GM23338 (cell line): ENCODE results near the gene TPT1. TPM values are rescaled to one million over a fixed set of nuclear protein-coding genes. Genes with fewer than 3 reads are reported as not detected.

Experiments used
- ATAC-seq: fragments of 200-7000 bp; cut with Tn5 transposase; 3 replicates; pipeline ENCODE4 v1.9.1; 2020
- DNase-seq: peaks from one replicate; pipeline ENCODE4 v3.0.0-alpha.2; 2015; ENCODE audit warnings: low spot score
- H2AFZ ChIP-seq: fragments of 200-600 bp; sonication (generic); 2 replicates; pipeline ENCODE4 v1.8.0; 2016; ENCODE audit warnings: antibody characterized with exemption, mild to moderate bottlenecking, moderate library complexity
- H3F3A ChIP-seq: fragments of 200-600 bp; sonication (generic); replicated peaks from 2 replicates; pipeline ENCODE4 v1.8.0; 2017; ENCODE audit warnings: antibody characterized with exemption, mixed run types, low read depth
- H3K27ac ChIP-seq: fragments of 200-600 bp; sonication (generic); 2 replicates; pipeline ENCODE4 v1.6.1; 2016; ENCODE audit warnings: low read depth
- H3K27me3 ChIP-seq: fragments of 200-600 bp; sonication (generic); 2 replicates; pipeline ENCODE4 v1.8.0; 2016; ENCODE audit warnings: mild to moderate bottlenecking, mixed run types, moderate library complexity; ENCODE audit not compliant: insufficient read depth
- H3K36me3 ChIP-seq: fragments of 200-600 bp; sonication (generic); 2 replicates; pipeline ENCODE4 v1.8.0; 2016; ENCODE audit warnings: mild to moderate bottlenecking; ENCODE audit not compliant: insufficient read depth
- H3K4me1 ChIP-seq: fragments of 200-600 bp; sonication (generic); 2 replicates; pipeline ENCODE4 v1.8.0; 2016; ENCODE audit warnings: mild to moderate bottlenecking, moderate library complexity; ENCODE audit not compliant: insufficient read depth
- H3K4me2 ChIP-seq: fragments of 200-600 bp; sonication (generic); 2 replicates; pipeline ENCODE4 v1.7.1; 2017; ENCODE audit warnings: mixed run types
- H3K4me3 ChIP-seq: fragments of 200-600 bp; sonication (generic); 2 replicates; pipeline ENCODE4 v1.6.1; 2016; ENCODE audit warnings: mixed run types
- H3K79me2 ChIP-seq: fragments of 200-600 bp; sonication (generic); replicated peaks from 2 replicates; pipeline ENCODE4 v1.8.0; 2017; ENCODE audit warnings: mild to moderate bottlenecking; ENCODE audit not compliant: insufficient read depth
- H3K9me2 ChIP-seq: fragments of 200-600 bp; sonication (generic); 2 replicates; pipeline ENCODE4 v1.8.0; 2017; ENCODE audit not compliant: insufficient read depth
- H4K20me1 ChIP-seq: fragments of 200-600 bp; sonication (generic); replicated peaks from 2 replicates; pipeline ENCODE4 v1.8.0; 2017; ENCODE audit warnings: mild to moderate bottlenecking; ENCODE audit not compliant: insufficient read depth
- H3K27ac Mint-ChIP-seq: 2 replicates; pipeline ENCODE4 v1.8.0; 2020; ENCODE audit warnings: inconsistent platforms, mild to moderate bottlenecking, moderate library complexity, mixed read lengths
- H3K27me3 Mint-ChIP-seq: 3 replicates; pipeline ENCODE4 v1.8.0; 2022; ENCODE audit warnings: low read depth, mild to moderate bottlenecking, moderate library complexity, mixed read lengths, inconsistent platforms; ENCODE audit not compliant: insufficient read depth, poor library complexity
- H3K36me3 Mint-ChIP-seq: 3 replicates; pipeline ENCODE4 v1.8.0; 2021; ENCODE audit warnings: low read depth, mild to moderate bottlenecking, inconsistent platforms, moderate library complexity, mixed read lengths
- H3K4me1 Mint-ChIP-seq: 3 replicates; pipeline ENCODE4 v1.8.0; 2020; ENCODE audit warnings: mild to moderate bottlenecking, inconsistent platforms, mixed read lengths
- H3K4me3 Mint-ChIP-seq: 3 replicates; pipeline ENCODE4 v1.8.0; 2021; ENCODE audit warnings: moderate library complexity, mild to moderate bottlenecking, inconsistent platforms, mixed read lengths
- H3K9me3 Mint-ChIP-seq: 3 replicates; pipeline ENCODE4 v1.8.0; 2020; ENCODE audit warnings: moderate library complexity, mild to moderate bottlenecking, inconsistent platforms, mixed read lengths
- CREB1 ChIP-seq: fragments of 250-450 bp; sonication (Bioruptor Pico); IDR thresholded peaks from 2 replicates; pipeline ENCODE4 v1.5.0; 2020; ENCODE audit warnings: low read depth, mild to moderate bottlenecking, moderate library complexity
- EZH2 ChIP-seq: fragments of 200-600 bp; sonication (generic); IDR thresholded peaks from one replicate; pipeline ENCODE4 v1.8.0; 2017; ENCODE audit warnings: antibody characterized with exemption, mild to moderate bottlenecking, low read depth; ENCODE audit not compliant: unreplicated experiment
- EZH2phosphoT487 ChIP-seq: fragments of 200-600 bp; sonication (generic); IDR thresholded peaks from one replicate; pipeline ENCODE4 v1.8.1; 2018; ENCODE audit warnings: antibody characterized with exemption; ENCODE audit not compliant: unreplicated experiment
- JUNB ChIP-seq: IDR thresholded peaks from one replicate; pipeline ENCODE4 v1.6.1; 2016; ENCODE audit warnings: antibody characterized with exemption; ENCODE audit not compliant: unreplicated experiment
- NANOG ChIP-seq: IDR thresholded peaks from 2 replicates; pipeline ENCODE4 v1.6.1; 2016; ENCODE audit warnings: antibody characterized with exemption, borderline replicate concordance
- POLR2AphosphoS5 ChIP-seq: IDR thresholded peaks from 2 replicates; pipeline ENCODE4 v1.6.1; 2016; ENCODE audit warnings: antibody characterized with exemption, low read depth
- STAT1 ChIP-seq: IDR thresholded peaks from one replicate; pipeline ENCODE4 v1.6.1; 2016; ENCODE audit warnings: antibody characterized with exemption; ENCODE audit not compliant: unreplicated experiment
- ZNF114 ChIP-seq: fragments of 250-450 bp; sonication (Bioruptor Pico); IDR thresholded peaks from 2 replicates; pipeline ENCODE4 v1.5.0; 2020; ENCODE audit warnings: mild to moderate bottlenecking, moderate library complexity
- ZNF331 ChIP-seq: fragments of 250-450 bp; sonication (Bioruptor Pico); IDR thresholded peaks from 2 replicates; pipeline ENCODE4 v1.5.0; 2020; ENCODE audit warnings: low read depth, mild to moderate bottlenecking, moderate library complexity
- polyA plus RNA-seq: library from polyadenylated mRNA; unstranded; fragments of >200 nt; fragmentation: Nextera tagmentation; extraction: Ambion mirVana; gene quantifications from 2 replicates; pipeline ENCODE4 v1.2.1, GENCODE V29; 2016
- total RNA-seq: library from RNA; depleted of rRNA; stranded (reverse); fragments of >200 nt; shearing (Covaris generic); gene quantifications from 2 replicates; pipeline ENCODE4 v1.2.3, GENCODE V29; 2014
- TF ChIP-seq, protein P1 (sequence below): fragments of 250-450 bp; sonication (Bioruptor Pico); IDR thresholded peaks from 2 replicates; pipeline ENCODE4 v1.5.0; 2020; ENCODE audit warnings: mild to moderate bottlenecking, moderate library complexity

TPT1 gene
- total and polyA plus RNA-seq, 2 experiments from 2014 or later: 1,385 to 2,519 TPM

DNA sequence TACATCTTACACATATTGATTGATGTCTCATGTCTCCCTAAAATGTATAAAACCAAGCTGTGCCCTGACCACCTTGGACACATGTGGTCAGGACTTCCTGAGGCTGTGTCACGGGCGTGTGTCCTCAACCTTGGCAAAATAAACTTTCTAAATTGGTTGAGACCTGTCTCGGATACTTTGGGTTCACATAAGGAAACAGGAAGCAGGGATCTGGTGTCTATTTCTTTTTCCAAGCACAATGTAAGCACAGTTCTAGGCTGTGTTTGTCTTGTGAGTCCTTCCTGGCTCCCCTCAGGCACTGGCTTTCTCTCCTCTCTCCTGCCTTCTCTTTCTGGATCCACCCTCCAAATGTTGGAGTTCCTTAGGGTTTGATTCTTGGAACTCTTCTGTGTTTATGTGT, 27.6 kb upstream of the TPT1 start:
- Histone ChIP-seq H3K9me2 (no peaks in the 10 kb centered on the region), H3K4me3 (no peak overlapping the region), H3F3A (peaks cover 5% of the 10 kb centered on the region; the same call in 1 of the 2 replicates), H3K27me3 (no peaks in the 10 kb centered on the region), H2AFZ (no peak overlapping the region), H3K36me3 (no peaks in the 10 kb centered on the region), H3K27ac (peak overlapping the region; percentile 26; the same call in 1 of the 2 replicates), H3K79me2 (no peaks in the 10 kb centered on the region), H3K4me1 (peaks cover 17% of the 10 kb centered on the region), H4K20me1 (no peaks in the 10 kb centered on the region), H3K4me2 (no peak overlapping the region)
- TF ChIP-seq EZH2: no peak
- TF ChIP-seq, protein P1, sequence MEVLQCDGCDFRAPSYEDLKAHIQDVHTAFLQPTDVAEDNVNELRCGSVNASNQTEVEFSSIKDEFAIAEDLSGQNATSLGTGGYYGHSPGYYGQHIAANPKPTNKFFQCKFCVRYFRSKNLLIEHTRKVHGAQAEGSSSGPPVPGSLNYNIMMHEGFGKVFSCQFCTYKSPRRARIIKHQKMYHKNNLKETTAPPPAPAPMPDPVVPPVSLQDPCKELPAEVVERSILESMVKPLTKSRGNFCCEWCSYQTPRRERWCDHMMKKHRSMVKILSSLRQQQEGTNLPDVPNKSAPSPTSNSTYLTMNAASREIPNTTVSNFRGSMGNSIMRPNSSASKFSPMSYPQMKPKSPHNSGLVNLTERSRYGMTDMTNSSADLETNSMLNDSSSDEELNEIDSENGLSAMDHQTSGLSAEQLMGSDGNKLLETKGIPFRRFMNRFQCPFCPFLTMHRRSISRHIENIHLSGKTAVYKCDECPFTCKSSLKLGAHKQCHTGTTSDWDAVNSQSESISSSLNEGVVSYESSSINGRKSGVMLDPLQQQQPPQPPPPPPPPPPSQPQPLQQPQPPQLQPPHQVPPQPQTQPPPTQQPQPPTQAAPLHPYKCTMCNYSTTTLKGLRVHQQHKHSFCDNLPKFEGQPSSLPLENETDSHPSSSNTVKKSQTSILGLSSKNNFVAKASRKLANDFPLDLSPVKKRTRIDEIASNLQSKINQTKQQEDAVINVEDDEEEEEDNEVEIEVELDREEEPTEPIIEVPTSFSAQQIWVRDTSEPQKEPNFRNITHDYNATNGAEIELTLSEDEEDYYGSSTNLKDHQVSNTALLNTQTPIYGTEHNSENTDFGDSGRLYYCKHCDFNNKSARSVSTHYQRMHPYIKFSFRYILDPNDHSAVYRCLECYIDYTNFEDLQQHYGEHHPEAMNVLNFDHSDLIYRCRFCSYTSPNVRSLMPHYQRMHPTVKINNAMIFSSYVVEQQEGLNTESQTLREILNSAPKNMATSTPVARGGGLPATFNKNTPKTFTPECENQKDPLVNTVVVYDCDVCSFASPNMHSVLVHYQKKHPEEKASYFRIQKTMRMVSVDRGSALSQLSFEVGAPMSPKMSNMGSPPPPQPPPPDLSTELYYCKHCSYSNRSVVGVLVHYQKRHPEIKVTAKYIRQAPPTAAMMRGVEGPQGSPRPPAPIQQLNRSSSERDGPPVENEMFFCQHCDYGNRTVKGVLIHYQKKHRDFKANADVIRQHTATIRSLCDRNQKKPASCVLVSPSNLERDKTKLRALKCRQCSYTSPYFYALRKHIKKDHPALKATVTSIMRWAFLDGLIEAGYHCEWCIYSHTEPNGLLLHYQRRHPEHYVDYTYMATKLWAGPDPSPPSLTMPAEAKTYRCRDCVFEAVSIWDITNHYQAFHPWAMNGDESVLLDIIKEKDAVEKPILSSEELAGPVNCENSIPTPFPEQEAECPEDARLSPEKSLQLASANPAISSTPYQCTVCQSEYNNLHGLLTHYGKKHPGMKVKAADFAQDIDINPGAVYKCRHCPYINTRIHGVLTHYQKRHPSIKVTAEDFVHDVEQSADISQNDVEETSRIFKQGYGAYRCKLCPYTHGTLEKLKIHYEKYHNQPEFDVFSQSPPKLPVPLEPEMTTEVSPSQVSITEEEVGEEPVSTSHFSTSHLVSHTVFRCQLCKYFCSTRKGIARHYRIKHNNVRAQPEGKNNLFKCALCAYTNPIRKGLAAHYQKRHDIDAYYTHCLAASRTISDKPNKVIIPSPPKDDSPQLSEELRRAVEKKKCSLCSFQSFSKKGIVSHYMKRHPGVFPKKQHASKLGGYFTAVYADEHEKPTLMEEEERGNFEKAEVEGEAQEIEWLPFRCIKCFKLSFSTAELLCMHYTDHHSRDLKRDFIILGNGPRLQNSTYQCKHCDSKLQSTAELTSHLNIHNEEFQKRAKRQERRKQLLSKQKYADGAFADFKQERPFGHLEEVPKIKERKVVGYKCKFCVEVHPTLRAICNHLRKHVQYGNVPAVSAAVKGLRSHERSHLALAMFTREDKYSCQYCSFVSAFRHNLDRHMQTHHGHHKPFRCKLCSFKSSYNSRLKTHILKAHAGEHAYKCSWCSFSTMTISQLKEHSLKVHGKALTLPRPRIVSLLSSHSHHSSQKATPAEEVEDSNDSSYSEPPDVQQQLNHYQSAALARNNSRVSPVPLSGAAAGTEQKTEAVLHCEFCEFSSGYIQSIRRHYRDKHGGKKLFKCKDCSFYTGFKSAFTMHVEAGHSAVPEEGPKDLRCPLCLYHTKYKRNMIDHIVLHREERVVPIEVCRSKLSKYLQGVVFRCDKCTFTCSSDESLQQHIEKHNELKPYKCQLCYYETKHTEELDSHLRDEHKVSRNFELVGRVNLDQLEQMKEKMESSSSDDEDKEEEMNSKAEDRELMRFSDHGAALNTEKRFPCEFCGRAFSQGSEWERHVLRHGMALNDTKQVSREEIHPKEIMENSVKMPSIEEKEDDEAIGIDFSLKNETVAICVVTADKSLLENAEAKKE (CRISPR knock-in tag): no peak
- no peak for TF ChIP-seq NANOG
- TF ChIP-seq JUNB: no peak
- TF ChIP-seq ZNF114 (CRISPR knock-in tag): no peak
- TF ChIP-seq CREB1: no peak
- no peak for TF ChIP-seq POLR2AphosphoS5
- no peak for ATAC-seq
- Mint-ChIP-seq H3K27me3 (peaks cover 8% of the 10 kb centered on the region), H3K36me3 (peaks cover 11% of the 10 kb centered on the region; the same call in 2 of the 3 replicates), H3K27ac (no peak overlapping the region), H3K9me3 (peaks cover 4% of the 10 kb centered on the region; the same call in 2 of the 3 replicates), H3K4me1 (peaks cover 27% of the 10 kb centered on the region), H3K4me3 (no peak overlapping the region; the same call in 2 of the 3 replicates)
- DNase-seq: no peak

- H4K20me1 ChIP-seq: no peaks in the 10 kb centered on the region
- H3F3A ChIP-seq: peaks cover 5% of the 10 kb centered on the region; the same call in 1 of the 2 replicates
- H3K9me2 ChIP-seq: no peaks in the 10 kb centered on the region
- no peak overlapping the region for H3K4me3 Mint-ChIP-seq
- peaks cover 4% of the 10 kb centered on the region; the same call in 2 of the 3 replicates for H3K9me3 Mint-ChIP-seq
- H3K27ac ChIP-seq: peak overlapping the region; percentile 75
- peaks cover 14% of the 10 kb centered on the region; the same call in 2 of the 3 replicates for H3K36me3 Mint-ChIP-seq
- no peak overlapping the region for H2AFZ ChIP-seq
- H3K27ac Mint-ChIP-seq: peak overlapping the region; percentile 61; the same call in 1 of the 2 replicates
- peaks cover 8% of the 10 kb centered on the region for H3K27me3 Mint-ChIP-seq
- no peak for DNase-seq
- H3K79me2 ChIP-seq: no peaks in the 10 kb centered on the region
- H3K36me3 ChIP-seq: no peaks in the 10 kb centered on the region
- no peak overlapping the region; the same call in 1 of the 2 replicates for H3K4me2 ChIP-seq
- no peak for ATAC-seq
- H3K4me3 ChIP-seq: no peak overlapping the region
- H3K4me1 ChIP-seq: peaks cover 17% of the 10 kb centered on the region
- H3K27me3 ChIP-seq: no peaks in the 10 kb centered on the region
- peaks cover 30% of the 10 kb centered on the region for H3K4me1 Mint-ChIP-seq
- no peak for TF ChIP-seq NANOG
- TF ChIP-seq ZNF331: no peak
- TF ChIP-seq EZH2: no peak
- TF ChIP-seq CREB1: no peak
- TF ChIP-seq EZH2phosphoT487: no peak
- no peak for TF ChIP-seq STAT1
- TF ChIP-seq JUNB: no peak
- TF ChIP-seq POLR2AphosphoS5: no peak
Observed at GRCh38 chr13:45368005-45368404, 27.0 kb upstream of the TPT1 start.
